LNCAP (cell line): ENCODE data around the gene ZW10.

Source experiments
- TF ChIP-seq, protein P1 (sequence below): fragments of 450-650 bp; IDR thresholded peaks from 2 replicates; pipeline ENCODE4 v1.5.1; 2017; ENCODE audit warnings: mild to moderate bottlenecking

Gene ZW10, protein sequence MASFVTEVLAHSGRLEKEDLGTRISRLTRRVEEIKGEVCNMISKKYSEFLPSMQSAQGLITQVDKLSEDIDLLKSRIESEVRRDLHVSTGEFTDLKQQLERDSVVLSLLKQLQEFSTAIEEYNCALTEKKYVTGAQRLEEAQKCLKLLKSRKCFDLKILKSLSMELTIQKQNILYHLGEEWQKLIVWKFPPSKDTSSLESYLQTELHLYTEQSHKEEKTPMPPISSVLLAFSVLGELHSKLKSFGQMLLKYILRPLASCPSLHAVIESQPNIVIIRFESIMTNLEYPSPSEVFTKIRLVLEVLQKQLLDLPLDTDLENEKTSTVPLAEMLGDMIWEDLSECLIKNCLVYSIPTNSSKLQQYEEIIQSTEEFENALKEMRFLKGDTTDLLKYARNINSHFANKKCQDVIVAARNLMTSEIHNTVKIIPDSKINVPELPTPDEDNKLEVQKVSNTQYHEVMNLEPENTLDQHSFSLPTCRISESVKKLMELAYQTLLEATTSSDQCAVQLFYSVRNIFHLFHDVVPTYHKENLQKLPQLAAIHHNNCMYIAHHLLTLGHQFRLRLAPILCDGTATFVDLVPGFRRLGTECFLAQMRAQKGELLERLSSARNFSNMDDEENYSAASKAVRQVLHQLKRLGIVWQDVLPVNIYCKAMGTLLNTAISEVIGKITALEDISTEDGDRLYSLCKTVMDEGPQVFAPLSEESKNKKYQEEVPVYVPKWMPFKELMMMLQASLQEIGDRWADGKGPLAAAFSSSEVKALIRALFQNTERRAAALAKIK

DNA sequence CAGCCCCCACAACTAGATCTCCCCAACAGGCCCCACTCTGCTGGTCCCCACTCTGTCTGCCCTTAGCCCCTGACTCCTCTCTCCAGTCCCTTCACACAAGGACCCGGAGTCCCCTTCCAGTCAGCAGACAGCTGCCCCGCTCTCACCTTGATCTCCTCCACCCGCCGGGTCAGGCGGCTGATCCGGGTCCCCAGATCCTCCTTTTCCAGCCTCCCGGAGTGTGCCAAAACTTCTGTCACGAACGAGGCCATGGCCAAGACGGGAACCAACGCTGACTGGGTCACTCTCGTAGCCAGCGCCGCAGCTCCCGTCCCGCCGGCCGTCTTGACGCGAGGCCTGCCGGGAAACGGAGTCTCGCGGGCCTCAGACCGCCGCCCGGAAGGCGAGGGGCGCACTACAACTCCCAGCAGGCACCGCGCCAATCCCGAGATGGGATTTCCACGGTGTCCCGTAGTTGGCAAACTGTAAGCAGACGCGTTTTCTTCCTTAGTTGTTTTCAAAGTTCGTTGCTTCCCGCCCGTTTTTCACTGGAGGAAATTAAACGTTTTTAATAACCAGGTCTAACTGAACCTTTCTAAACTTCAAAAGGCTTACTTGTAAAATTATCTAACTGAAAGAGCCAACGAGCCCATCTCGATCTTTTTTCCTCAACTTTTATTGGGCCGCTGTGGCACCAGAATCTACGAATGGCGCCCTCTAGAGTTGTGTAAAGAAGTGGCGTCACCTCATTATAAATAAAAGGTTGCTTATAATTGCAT is at the start of gene ZW10:
Gene ZW10 (minus strand): TSS at position 277 of the 758 bp plus-strand sequence. CDS start 26 bp downstream, at position 251.
- TF ChIP-seq, protein P1, sequence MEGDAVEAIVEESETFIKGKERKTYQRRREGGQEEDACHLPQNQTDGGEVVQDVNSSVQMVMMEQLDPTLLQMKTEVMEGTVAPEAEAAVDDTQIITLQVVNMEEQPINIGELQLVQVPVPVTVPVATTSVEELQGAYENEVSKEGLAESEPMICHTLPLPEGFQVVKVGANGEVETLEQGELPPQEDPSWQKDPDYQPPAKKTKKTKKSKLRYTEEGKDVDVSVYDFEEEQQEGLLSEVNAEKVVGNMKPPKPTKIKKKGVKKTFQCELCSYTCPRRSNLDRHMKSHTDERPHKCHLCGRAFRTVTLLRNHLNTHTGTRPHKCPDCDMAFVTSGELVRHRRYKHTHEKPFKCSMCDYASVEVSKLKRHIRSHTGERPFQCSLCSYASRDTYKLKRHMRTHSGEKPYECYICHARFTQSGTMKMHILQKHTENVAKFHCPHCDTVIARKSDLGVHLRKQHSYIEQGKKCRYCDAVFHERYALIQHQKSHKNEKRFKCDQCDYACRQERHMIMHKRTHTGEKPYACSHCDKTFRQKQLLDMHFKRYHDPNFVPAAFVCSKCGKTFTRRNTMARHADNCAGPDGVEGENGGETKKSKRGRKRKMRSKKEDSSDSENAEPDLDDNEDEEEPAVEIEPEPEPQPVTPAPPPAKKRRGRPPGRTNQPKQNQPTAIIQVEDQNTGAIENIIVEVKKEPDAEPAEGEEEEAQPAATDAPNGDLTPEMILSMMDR = peak; percentile 91

DNA sequence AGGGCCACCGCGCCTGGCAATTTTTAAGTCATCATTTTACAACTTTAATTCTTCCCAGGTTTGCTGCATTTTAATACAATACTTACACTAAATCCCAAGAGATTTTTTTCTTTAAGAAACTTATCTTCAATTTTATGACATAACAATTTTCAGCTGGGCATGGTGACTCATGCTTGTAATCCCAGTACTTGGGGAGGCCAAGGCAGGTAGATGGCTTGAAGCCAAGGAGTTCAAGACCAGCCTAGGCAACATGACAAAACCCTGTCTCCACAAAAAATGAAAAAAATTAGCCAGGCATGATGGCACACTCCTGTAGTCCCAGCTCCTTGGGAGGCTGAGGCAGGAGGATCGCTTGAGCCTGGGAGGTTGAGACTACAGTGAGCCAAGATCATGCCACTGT is 44.9 kb upstream of the ZW10 start:
- TF ChIP-seq, protein P1 = no peak

GRCh38 chr11:113817626-113818025 is 44.1 kb upstream of the ZW10 start:
- TF ChIP-seq, protein P1 = no peak

GRCh38 chr11:113817162-113817561 is 43.7 kb upstream of the ZW10 start:
- TF ChIP-seq, protein P1 = no peak

- TF ChIP-seq, protein P1 = no peak
Observed at GRCh38 chr11:113814181-113814580, 40.7 kb upstream of the ZW10 start.

DNA sequence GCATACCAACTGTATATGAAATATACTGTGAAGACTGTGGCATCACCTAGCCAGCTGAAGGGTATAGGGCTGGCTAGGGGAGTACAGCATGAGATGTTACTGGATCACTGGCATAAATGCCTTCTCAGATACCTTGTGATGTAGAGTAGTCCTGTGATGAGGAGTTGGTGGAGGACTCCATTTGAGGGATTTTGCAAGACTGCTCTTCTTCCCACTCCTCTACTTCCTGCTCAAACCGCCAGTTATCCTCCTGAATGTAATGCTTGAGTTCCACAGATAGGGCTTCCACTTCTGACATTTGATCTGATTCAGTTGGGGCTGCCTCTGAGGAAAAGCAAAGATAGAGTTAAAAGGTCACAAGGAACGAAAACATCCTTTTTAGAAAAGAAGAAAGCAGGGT is 35.4 kb upstream of the ZW10 start:
- TF ChIP-seq, protein P1 = no peak

DNA sequence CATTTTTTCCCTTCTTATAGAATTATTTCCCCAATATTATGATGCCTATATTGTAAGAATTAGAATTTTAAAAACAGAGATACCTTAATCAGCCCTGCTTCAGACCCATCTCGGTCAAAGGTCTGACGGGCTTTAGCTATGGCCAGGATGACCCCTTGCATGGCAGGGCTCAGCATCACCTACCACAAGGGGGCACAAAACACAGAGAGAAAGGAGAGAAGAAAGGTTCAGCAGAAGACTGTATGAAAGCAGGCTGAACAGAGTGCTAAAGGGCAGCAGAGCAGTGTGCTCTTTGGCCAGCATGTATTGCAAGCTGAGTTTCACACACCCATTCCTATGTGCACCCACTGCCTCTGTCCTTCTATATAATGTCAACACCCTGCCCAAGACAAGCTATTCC is 32.9 kb upstream of the ZW10 start:
- TF ChIP-seq, protein P1 = peak; percentile 55
